ENCODE results near the gene PLA2G4B.

Gene PLA2G4B

DNA sequence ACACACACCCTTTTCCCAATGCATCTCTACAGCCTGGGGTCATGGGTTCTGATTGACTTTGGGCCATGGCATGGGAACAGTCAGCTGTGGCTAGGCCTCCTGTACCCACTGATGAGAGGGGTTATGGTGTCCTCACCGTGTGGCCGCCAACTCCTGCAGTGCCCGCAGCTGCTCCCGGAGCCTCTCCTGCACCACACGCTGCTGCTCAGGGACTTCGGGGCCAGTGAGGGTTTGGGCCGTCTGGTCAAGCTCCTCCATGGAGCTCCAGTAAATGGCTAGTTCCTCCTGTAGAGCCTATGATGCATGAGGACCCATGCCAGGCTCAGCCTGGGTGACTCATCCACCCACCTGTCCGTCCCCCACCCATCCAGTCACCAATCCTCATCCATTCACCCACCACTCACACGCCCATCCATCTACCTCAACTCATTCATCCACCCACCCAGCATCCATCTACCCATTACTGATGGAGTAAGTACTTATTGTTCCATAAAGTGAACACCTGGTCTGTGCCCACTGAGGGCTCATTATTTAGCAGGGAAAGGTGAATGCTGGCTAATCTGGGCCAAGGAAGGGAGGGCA is 33.6 kb downstream of the PLA2G4B start:
- DNase-seq (ENCODE audit: low read depth): no peak

DNA sequence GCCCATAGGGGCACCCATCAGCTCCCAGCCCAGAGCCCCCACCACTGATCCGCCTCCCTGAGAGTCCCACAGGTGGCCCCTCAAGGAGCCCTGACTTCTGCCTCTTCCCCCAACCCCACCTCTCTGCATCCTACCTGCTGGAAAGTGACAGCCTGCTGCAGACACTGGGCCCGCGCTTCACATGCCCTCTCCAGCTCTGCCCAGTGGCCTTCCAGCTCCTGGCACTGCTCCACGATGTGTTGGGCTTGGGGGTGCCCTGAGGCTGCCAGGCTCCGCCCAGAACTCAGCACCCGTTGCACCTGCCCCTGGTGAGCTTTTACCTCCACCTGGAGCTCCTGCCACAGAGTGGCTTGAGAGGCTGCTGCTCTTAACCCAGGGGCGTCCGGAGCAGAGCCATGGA is 35.1 kb downstream of the PLA2G4B start:
- no peak for DNase-seq (ENCODE audit: low read depth)

DNA sequence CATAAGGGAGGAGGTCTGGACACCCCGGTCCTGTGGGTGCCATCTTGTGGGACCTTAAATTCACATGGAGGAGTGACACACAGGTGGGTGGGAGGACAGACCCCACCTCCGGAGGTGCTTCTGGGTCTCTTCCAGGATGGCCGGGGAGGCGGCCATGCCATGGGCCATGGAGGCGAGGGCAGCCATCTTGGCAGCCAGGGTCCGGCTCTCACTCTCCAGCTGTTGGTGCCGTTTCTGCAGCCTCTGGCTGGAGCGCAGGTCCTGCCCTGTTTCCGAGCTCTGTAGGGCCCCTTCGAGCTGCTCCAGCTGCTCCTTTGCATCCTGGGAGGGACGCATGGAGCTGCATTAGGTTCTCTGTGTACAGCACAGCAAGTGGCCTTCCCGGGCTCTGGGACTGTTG is 36.1 kb downstream of the PLA2G4B start:
- no peak for DNase-seq (ENCODE audit: low read depth)

DNA sequence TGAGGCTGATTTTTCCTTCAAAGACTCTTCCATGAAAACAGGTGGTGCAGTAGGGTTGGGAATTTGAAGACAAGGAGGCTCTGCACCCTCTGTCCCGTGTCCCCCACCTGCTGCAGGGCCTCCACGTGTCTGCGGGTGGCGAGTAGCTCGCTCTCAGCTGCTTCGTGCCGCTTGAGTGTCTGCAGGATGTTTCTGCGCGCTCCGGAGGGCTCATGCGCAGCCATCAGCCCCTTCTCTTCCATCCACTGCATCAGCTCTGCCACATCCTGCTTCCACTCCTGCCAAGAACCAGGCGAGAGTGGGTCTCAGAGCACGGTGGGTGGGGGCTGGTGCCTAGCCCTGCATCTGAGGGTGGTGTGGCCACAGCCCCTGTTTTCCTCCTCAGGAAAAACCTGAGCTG is 37.4 kb downstream of the PLA2G4B start:
- DNase-seq (ENCODE audit: low read depth): no peak

DNA sequence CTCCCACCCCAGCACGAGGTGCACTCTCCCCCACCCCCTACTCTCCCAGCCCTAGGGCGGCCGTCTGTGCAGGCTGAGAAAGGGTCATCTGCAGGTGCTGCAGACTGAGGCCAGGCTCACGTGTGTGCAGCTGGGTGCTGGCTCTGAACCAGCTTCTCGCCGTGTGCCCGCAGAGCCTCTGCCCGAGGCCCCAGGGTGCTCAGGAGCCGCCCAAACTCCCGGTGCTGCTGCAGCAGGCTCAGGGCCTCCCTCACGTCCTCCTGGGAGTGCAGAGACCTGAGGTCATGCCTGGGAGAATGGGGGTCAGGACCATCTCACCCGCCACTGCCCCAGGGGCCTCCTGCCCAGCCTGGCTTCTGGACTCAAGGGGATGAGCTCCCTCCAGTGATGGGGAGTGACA is 38.0 kb downstream of the PLA2G4B start:
- DNase-seq (ENCODE audit: low read depth): no peak

DNA sequence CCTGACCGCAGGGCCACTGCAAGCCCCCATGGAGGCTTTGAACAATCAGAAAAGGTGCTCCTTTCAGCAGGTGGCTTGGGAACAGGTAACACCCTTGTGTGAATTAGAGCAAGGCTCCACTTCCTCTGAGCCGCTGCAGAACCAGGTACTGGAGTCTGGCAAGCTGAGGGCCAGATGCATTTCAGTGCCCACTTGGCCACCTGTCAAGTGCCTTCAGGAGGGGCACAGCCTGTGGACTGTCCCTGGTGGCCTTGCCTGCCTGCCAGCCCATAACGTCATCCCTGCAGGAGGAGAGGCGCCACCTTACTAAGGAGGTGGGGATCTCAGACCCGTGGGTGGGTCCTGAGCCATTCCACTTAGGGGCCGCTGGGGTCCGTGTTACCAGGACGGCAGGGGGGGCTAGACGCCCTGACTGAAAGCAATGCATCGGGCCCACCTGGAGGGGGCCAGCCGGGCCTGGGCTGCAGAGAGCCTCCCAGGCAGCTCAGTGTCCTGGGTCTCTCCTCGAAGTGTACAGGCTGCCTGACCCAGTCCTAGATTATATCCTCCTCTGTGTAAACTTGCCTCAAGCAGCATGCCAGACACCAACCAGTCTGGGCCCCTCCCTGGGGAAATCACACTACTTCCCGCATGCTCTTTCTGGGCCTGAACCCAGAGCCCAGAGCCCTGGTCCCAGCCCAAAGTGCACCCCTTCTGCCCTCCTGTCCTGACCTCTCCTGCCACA is 39.1 kb downstream of the PLA2G4B start:
- DNase-seq (ENCODE audit: low read depth): no peak

DNA sequence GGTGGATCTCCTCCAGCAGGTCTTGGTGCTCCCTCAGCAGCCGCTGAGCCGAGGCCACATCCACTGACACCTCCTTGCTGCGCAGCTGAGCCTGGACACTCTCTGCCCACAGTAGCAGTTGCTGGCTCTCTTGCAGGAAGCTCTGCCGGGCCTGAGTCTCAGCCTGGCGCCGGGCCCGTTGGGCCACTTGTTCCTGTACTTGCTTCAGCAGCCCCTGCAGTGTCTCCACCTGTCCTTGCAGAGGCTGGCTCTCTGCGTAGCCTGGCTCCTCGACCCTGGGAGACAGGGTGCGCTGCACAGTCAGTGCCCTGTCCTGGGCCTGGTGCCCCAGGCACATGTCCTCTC is 39.7 kb downstream of the PLA2G4B start:
- DNase-seq (ENCODE audit: low read depth): no peak

DNA sequence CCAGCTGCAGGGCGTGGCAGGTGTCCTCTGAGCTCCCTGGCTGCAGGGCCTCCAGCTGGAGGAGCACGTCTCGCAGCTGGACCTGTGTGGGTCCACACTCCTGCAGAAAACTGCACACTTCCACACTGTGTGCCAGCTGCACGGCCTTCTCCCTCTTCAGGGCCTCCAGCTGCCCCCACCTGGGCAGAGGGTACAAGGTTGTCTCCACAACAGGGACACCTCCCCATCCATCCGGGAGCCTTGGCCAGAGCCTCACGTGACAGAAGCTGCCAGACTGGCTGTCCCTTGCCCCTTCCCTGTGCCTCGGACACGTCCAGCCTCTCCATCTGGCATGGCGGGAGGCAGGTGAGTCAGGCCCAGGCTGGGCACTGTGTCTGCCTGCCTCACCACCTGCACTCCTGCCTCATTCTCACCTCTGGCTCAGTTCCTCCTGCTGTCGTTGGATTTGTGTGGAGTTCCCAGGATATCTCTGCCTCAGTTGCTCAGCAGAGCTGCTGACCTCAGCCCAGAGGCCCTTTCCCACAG is 40.7 kb downstream of the PLA2G4B start:
- no peak for DNase-seq (ENCODE audit: low read depth)

DNA sequence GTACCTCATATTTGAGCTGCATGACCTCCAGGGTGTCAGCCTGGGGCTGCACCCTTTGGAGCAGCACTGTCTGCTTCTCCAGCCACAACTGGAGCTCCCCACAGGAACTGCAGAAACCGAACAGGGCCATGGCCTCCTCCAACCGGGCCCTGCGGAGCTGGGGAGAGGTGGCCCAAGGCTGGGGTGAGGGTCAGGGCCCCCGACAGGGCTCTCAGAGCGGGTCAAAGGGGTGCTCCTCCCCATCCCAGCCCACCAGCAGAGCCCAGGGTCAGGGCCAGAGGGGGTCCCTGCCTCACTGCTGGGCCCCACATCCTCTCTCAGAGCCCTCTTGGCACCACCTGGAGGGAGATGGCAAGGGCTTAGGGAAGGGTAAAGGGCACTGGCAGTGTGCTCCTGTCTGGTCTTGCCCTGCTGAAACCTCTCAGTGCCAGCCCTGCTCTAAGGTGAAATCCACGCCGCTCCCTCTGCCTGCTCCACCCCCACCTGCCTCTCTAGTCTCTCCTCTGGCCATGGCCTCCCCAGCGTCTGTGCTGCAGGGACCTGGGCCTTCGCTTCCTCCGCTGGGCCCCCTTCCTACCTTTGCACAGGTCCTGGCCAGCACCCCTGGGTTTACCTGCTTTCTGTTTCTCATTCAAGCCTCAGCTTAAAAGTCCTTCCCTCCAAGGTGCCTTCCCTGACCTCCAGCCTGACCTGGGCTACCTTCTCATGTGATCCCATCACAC is 41.7 kb downstream of the PLA2G4B start:
- DNase-seq (ENCODE audit: low read depth): no peak

DNA sequence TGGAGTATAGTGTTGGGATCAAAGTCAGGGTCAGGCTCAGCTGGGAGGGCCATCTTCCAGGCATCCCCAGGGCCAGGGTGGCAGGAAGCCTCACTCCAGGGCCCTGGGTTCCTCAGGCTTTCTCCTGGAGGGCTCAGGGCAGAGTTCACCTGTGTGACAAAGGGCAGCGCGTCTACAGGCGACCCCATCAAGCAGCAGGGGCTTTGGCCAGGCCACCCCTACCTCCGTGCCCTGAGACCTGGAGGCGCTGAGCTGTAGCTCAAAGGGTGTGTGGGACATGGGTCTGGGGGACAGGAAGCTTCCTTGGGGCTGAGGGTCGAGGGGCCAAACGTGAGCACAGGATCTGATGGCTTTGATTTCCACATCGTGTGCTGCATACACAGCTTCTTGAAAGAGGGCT is 42.4 kb downstream of the PLA2G4B start:
- DNase-seq (ENCODE audit: low read depth): no peak

DNA sequence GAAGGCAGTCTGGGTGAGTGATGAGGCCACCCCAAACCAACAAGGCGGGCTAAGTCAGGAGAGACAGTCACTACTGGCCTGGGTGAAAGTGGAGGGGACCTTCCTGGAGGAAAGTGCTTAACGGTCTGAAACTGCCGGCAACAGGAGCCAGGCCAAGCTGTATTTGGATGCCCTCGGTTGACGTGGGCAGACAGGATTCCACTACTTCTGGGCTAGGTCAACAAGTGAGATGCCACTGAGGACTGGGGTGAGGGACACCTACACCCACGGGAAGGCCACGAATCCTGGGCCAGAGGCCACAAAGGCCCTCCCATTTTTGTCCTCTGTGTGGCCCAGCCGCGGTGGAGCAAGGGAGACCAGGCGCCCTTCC is 42.9 kb downstream of the PLA2G4B start:
- DNase-seq (ENCODE audit: low read depth): no peak

DNA sequence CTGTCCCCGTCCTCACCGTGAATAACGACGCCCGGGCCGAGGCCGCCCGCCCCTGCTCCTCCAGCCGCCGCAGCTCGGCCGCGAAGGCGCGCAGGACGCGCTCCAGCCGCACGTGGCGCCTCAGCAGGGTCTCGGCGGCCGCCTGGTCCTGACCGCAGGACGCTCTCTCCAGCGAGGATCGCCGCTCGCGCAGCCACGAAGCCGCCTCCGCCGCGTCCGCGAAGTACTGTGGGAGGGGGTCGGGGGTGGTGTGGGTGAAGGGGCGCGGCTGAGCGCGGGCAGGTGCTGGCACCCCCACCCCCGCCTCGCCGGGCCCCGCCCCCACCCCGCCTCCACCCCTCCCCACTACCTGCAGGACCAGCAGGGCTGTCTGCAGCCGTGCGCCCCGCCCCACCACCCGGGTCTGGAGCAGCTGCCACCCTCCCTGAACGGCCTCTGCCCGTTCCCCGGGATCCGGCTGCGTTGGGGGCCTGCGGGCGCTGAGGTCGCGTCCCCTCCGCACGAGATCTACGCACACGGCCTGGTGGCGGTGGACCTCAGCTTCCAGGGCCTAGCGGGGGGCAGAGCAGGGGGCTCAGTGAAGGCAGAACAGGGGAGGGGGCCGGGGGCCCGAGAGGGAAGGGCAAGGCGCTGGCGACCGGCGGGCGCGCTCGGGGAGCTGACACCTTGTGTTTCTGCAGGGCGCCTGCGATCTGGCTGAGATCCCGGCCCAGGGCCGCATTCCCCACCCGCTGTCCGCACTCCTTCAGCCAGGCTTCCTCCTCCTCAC is 43.5 kb downstream of the PLA2G4B start:
- DNase-seq (ENCODE audit: low read depth): no peak

DNA sequence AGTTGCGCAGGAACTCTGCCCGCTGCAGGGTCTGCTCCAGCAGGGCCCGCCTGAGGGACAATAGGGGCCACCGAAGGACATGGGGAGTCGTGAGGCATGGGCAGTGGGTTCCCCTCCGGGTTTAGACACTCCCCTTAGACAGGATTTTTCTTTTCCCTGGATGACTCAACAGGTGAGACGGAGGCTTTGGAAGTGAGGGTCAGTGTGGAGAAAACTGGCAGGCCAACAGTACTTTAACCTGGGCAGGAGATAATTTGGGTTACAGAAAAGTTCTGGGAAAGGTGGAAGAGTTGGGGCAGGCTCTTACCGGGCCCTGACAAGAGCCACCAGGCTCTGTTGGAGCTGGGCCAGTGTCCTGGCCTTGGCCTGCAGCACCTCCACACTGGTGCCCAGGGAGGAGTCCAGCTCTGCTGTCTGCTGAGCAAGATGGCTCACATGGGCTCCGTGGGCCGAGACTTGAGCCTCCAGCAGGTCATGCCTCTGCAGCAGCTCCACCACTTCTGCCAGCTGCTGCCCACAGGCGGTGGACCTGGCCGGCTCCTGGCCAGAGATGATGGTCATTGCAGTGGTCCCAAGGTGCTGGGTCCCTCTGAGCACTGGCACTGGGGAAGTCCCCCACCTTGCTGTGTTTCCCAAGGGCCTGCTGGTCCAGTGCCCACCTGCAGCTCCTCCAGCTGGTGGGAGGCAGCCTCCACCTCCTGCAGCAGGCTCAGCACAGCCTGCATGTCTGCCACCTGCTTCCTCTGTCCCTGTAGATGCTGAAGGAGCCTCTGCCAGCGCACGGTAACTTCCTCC is 44.2 kb downstream of the PLA2G4B start:
- no peak for DNase-seq (ENCODE audit: low read depth)

DNA sequence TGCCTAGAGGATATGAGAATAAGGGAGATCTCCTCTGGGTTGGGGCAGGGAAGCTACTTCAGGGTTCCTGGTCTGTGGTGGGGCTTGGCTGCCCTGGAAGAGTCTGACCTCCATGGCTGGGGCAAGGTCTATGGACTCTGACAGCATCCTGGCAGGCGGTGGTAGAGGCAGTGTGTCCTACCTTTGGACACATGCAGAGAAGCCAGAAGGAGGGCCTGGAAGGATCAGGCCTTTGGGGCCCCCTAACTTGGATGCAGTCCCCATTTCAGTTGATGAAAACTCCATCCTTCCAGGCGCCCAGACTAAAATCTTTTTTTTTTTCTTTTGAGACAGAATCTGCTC is 44.8 kb downstream of the PLA2G4B start:
- no peak for DNase-seq (ENCODE audit: low read depth)

DNA sequence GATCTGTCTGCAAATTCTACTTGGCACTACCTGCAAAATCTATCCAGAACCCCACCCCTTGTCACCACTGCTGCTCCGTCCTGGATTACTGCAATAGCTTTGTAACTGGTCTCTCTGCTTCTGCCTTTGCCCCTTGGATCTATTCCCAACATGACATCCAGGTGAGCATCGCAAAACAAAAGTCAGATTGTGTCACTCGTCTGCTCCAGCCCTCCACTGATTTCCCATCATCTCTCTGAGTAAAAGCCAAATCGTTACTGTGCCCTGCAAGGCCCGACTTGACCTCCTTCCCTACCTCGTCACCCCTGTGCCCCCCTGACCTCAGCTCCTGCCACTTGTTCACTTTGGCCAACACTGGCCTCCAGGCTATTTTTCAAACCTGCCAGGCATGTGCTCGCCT is 45.8 kb downstream of the PLA2G4B start:
- no peak for DNase-seq (ENCODE audit: low read depth)

DNA sequence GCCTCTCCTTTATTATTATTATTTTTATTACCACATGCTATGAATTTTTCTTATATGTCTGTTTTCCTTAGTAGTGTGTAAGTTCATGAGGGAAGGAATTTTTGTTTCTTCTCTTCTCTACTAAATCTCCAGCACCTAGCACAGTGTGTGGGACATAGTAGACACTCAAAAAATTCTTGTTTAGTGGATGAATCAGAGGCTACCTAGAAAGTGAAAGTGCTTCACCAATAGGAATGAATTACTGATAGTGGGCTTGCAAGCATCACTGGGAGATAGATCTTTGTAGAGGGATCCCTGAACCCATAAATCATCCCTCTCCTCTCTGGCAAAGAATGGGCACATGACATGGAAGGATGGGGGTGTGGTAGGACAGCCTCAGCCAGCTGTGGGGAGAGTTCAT is 46.7 kb downstream of the PLA2G4B start:
- no peak for DNase-seq (ENCODE audit: low read depth)

DNA sequence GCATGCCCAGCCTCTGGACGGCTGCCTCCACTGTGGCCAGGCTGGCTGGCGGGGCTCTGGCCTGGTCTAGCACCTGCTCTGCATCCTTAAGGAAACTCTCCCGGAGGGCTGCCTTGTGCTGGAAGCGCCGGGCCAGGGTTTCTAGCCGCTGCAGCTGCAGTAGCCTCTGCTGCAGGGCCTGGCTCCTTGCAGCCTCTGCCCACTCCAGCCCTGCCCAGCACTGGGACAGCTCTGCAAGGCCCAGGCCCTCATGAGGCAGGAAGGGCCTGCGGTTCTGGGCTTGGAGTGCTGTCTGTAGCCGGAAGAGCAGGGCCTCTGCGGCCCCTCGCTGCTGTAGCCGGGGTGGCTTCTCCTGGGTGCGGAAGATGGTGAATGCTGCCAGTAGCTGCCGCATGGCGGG is 47.2 kb downstream of the PLA2G4B start:
- no peak for DNase-seq (ENCODE audit: low read depth)

DNA sequence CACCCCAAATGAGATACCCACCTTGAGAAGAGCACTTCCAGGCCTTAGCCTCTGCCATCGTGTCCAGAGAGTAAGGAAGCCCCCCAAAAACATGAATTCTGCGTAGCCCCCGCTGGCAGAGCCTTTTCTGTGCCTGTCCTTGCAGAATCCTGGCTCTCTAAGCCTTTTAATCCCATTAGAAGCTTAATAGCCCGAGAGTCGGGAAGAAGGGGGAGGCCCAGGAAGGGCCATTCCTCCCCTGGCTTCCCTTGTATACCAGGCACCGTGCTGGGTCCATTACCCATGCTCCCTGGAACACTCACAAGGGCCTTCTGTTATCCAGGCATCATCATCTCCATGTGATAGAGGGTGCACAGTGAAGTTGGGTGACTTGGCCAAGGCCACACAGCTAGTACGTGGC is 48.1 kb downstream of the PLA2G4B start:
- no peak for DNase-seq (ENCODE audit: low read depth)

DNA sequence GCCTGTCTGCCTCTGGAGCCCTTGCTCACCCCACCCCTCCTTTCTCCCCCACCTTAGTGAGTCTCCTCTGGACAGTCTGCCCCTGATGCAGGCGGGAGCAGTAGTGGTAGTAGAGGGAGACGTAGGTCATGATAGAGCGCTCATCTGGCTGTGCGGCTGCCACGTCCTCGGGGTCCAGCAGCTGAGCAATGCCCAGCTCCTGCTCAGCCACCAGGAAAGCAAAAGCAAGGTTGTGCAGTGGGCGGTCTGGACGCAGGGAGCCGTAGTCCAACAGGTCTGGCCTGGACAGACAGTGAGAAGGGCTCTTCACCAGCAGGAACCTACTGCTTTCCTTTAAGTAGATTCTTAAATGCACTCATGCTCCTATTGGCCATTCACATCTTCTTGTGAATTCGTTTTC is 48.5 kb downstream of the PLA2G4B start:
- no peak for DNase-seq (ENCODE audit: low read depth)

DNA sequence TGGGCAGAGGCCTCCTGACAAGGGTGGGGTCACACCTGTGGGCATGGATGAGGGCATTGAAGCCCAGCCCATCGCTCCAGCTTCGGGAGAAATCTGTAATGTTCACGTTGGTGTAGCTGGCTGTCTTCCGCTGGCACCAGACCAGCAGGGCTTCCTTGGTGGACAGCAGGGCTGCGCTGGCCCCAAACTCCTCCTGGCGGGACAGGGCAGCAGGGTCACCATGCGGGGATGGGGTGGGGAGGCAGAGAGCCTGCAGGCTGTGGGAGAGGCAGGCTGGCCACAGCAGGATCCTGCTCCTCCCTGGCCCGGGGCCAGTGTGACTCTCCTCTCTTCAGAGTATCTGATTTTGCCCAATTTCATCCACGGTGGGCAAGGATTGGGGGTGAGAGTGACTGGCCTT is 49.2 kb downstream of the PLA2G4B start:
- DNase-seq (ENCODE audit: low read depth): no peak

DNA sequence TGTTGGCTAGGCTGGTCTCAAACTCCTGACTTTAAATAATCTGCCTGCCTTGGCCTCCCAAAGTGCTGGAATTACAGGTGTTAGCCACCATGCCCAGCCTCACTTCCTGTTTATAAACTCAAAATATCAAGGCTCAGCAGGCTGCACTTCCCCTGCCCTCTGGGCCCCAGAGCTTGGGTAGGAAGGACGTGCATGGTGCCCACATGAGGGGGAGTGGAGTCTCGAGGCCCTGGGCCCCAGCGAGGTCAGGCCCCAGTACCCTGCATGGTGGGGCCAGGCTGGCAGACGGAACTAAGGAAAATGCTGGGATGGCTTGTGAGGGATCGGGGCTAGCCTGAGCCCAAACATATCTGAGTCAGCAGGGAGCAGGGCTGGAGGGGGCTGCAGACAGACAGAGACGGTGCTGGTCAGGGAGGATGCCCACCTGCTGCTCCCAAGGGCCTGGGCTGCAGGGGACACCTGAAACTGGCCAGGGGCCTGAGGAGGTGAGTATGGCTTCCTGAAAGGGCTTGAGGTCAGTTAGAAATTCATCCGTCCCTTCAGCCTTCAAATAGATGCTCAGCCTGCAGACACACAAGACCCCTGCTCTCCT is 50.1 kb downstream of the PLA2G4B start:
- DNase-seq (ENCODE audit: low read depth): no peak
